Osteocyte (in vitro differentiated cells): ENCODE measurements around the gene HEBP1. TPM values are rescaled to one million over a fixed set of nuclear protein-coding genes. Genes with fewer than 3 reads are reported as not detected.
A peak's percentile ranks its signal among the peaks of the same experiment; 100 is the strongest.

Experiments
- DNase-seq: peaks from one replicate; pipeline ENCODE4 v3.0.0; 2021; ENCODE audit warnings: mixed read lengths; ENCODE audit not compliant: unreplicated experiment; ENCODE audit errors: extremely low spot score
- H3K27ac Mint-ChIP-seq: one replicate; pipeline ENCODE4 v1.8.0; 2021; ENCODE audit warnings: mild to moderate bottlenecking, mixed read lengths; ENCODE audit not compliant: unreplicated experiment
- H3K27me3 Mint-ChIP-seq: one replicate; pipeline ENCODE4 v1.8.0; 2021; ENCODE audit warnings: mixed read lengths; ENCODE audit not compliant: unreplicated experiment
- H3K36me3 Mint-ChIP-seq: one replicate; pipeline ENCODE4 v1.8.0; 2021; ENCODE audit warnings: mixed read lengths; ENCODE audit not compliant: unreplicated experiment
- H3K4me1 Mint-ChIP-seq: one replicate; pipeline ENCODE4 v1.8.0; 2021; ENCODE audit warnings: mixed read lengths; ENCODE audit not compliant: unreplicated experiment
- H3K4me3 Mint-ChIP-seq: one replicate; pipeline ENCODE4 v1.8.0; 2021; ENCODE audit warnings: mild to moderate bottlenecking, moderate library complexity, mixed read lengths; ENCODE audit not compliant: unreplicated experiment
- H3K9me3 Mint-ChIP-seq: one replicate; pipeline ENCODE4 v1.8.0; 2021; ENCODE audit warnings: mixed read lengths; ENCODE audit not compliant: unreplicated experiment
- total RNA-seq: library from RNA; stranded (reverse); gene quantifications from 2 replicates; pipeline ENCODE4 v1.2.1, GENCODE V29; 2021
- TF ChIP-seq, protein P1 (sequence below): fragments of 200-600 bp; sonication (generic); IDR thresholded peaks from 2 replicates; pipeline ENCODE4 v1.5.0; 2021; ENCODE audit warnings: antibody characterized with exemption, mild to moderate bottlenecking, moderate library complexity

Gene HEBP1
- total RNA-seq, 1 donor from 2014 or later, result 54.8 TPM

DNA sequence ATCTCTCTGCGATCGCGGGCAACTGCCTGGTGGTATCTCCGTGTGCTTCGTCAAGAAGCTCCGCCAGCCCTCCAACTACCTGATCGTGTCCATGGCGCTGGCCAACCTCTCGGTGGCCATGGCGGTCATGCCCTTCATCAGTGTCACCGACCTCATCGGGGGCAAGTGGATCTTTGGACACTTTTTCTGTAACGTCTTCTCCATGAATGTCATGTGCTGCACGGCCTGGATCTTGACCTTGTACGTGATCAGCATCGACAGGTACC, 1.6 kb upstream of the HEBP1 start:
- Mint-ChIP-seq H3K4me3 (peak overlapping the region; percentile 73), H3K27me3 (no peaks in the 10 kb centered on the region), H3K36me3 (peaks cover 2% of the 10 kb centered on the region), H3K4me1 (peaks cover 33% of the 10 kb centered on the region), H3K9me3 (no peaks in the 10 kb centered on the region), H3K27ac (peak overlapping the region; percentile 73)
- DNase-seq, result no peak
- TF ChIP-seq, protein P1, sequence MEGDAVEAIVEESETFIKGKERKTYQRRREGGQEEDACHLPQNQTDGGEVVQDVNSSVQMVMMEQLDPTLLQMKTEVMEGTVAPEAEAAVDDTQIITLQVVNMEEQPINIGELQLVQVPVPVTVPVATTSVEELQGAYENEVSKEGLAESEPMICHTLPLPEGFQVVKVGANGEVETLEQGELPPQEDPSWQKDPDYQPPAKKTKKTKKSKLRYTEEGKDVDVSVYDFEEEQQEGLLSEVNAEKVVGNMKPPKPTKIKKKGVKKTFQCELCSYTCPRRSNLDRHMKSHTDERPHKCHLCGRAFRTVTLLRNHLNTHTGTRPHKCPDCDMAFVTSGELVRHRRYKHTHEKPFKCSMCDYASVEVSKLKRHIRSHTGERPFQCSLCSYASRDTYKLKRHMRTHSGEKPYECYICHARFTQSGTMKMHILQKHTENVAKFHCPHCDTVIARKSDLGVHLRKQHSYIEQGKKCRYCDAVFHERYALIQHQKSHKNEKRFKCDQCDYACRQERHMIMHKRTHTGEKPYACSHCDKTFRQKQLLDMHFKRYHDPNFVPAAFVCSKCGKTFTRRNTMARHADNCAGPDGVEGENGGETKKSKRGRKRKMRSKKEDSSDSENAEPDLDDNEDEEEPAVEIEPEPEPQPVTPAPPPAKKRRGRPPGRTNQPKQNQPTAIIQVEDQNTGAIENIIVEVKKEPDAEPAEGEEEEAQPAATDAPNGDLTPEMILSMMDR, result no peak

DNA sequence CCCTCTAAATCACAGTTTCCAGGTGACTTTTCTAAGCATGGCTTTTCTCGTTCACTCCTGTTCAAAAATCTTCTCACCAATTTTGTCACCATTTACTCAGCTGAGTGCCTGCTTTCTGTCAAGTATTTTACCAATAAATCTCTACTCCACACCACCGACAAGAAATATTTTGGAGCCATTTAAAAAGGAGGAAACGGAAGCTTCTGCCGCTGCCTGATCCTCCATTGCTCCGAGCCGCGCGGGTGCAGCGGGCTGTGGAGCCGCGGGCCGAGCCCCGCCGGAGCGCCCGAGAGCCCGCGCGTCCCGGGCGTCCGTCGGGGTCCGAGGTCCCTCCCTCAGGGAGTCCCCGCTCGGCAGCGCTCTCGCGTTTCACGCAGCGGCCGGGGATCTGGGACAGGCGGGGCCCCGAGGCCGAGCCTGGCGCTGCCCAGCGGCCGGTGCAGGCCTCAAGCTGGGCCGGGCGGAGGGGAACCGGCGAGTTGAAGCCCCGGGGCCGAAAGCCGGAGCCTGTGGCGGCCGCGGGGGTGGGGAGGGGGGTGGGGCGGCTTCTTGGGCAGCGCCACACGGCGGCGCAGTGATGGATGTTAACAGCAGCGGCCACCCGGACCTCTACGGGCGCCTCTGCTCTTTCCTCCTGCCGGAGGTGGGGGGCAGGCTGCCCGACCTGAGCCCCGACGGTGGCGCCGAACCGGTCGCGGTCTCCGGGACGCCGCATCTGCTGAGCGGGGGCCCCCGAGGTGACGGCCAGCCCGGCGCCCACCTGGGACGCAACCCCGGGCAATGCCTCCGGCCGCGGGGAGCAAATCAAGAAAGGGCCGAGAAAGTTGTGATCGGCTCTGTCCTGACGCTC, 1.1 kb upstream of the HEBP1 start:
- Mint-ChIP-seq H3K9me3 (no peaks in the 10 kb centered on the region), H3K4me3 (peak overlapping the region; percentile 93), H3K4me1 (peaks cover 33% of the 10 kb centered on the region), H3K27ac (peak overlapping the region; percentile 93), H3K27me3 (no peaks in the 10 kb centered on the region), H3K36me3 (peaks cover 2% of the 10 kb centered on the region)
- DNase-seq, result peak; percentile 87
- TF ChIP-seq, protein P1, result peak; percentile 63

DNA sequence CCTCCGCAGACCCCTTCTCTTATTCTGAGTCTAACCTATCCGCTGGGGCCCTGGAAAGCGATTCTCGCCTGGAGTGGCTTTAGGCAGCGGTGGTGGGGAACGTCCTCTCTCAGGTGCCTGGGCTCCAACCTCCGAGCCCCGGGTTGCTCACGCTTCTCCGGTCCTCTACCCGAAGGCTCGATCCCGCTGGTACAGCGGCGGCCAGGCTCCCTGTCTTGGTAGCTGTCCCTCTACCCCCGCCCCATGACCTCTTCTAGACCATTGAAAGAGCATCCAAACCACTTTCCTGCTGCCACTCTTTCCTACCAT, 505 bp upstream of the HEBP1 start:
- peak overlapping the region; percentile 93 for H3K27ac Mint-ChIP-seq
- H3K36me3 Mint-ChIP-seq, result peaks cover 2% of the 10 kb centered on the region
- no peaks in the 10 kb centered on the region for H3K9me3 Mint-ChIP-seq
- DNase-seq, result no peak
- peaks cover 33% of the 10 kb centered on the region for H3K4me1 Mint-ChIP-seq
- TF ChIP-seq, protein P1, result no peak
- peak overlapping the region; percentile 93 for H3K4me3 Mint-ChIP-seq
- H3K27me3 Mint-ChIP-seq, result no peaks in the 10 kb centered on the region

DNA sequence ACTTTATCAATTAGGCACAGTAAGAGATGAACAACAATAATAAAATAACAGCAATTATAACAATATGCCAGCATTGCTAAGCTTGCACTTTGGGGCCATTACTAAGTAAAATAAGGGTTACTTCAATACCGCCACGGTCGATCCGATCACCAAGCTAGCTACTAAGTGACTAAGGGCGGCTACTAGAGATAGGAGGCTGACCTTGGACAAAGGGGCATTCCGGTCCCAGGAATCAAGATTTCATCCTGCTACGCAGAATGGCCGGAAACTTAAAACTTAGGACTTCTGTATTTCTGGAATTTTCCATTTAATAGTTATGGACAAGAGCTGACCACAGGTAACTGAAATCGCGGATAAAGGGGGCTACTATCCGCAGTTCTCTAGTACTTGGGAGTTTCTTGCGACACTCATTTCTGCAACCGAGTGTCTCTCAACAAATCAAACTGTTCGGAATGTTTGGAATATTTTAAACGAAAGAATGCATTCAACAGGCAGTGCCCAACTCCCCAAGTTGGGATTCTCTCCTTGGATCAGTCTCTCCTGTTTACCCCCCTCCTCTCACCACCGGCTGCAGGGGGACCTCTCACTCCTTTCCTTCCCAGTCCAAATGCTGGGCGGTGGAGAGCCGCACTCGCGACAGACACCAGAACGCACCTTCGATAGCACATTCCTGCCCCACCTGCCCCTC, 650 bp downstream of the HEBP1 start:
- Mint-ChIP-seq H3K36me3 (peaks cover 2% of the 10 kb centered on the region), H3K9me3 (no peaks in the 10 kb centered on the region), H3K27me3 (no peaks in the 10 kb centered on the region), H3K4me1 (peaks cover 33% of the 10 kb centered on the region), H3K27ac (peak overlapping the region; percentile 81), H3K4me3 (peak overlapping the region; percentile 93)
- TF ChIP-seq, protein P1, result no peak
- no peak for DNase-seq

DNA sequence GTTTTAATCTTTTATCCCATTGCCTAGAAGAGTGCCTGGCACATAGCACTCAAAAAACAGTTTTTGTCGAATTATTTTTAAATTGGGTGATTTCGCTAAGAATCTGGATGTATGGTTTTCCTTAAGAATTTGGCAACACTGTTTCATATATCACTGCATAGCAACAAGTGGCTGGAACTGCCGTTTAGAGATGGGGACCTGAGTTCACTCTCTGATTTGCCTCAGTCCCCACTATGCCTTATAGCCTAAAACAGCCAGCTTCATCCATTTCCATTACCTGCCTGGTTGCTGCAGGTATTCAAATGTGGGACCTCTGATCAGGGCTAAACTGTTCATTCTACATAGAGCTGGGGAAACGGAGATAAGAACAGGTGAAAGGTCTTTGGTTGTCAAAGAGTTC, 1.8 kb downstream of the HEBP1 start:
- Mint-ChIP-seq H3K4me1 (peaks cover 38% of the 10 kb centered on the region), H3K27ac (peak overlapping the region; percentile 42), H3K36me3 (peaks cover 2% of the 10 kb centered on the region), H3K4me3 (no peak overlapping the region), H3K27me3 (no peaks in the 10 kb centered on the region), H3K9me3 (no peaks in the 10 kb centered on the region)
- DNase-seq, result no peak
- TF ChIP-seq, protein P1, result no peak
